ENCODE results near the gene THNSL1. TPM values are rescaled to one million over a fixed set of nuclear protein-coding genes. Genes with fewer than 3 reads are reported as not detected.
A peak's percentile ranks its signal among the peaks of the same experiment; 100 is the strongest.

The THNSL1 gene
- total and polyA plus RNA-seq, 9 of the 15 experiments (the other 6 are each of a cell fraction or from before 2014, with no cell fraction given): 4.5 to 8.6 (median 6.3) TPM

- no peak for TF ChIP-seq PBX2 (CRISPR knock-in tag; IDR thresholded peaks at IDR 0.05; ENCODE audit: low read depth)
- no peak for TF ChIP-seq PBX2 (tag; conservative IDR thresholded peaks at IDR 0.05; ENCODE audit: low read depth)
- TF ChIP-seq FOSL1 (tag; conservative IDR thresholded peaks at IDR 0.05): peak; percentile 73
- peak; percentile 79 for TF ChIP-seq SOX6 (IDR thresholded peaks at IDR 0.05)
- peak; percentile 82 for TF ChIP-seq TAL1 (IDR thresholded peaks at IDR 0.05)
- peak; percentile 82 for TF ChIP-seq SMARCA4 (IDR thresholded peaks at IDR 0.05)
- TF ChIP-seq MAFG (tag; conservative IDR thresholded peaks at IDR 0.05): peak; percentile 11; the same call in 1 of the 2 replicates
- TF ChIP-seq XRCC3 (IDR thresholded peaks at IDR 0.05): no peak
- 0 out of 2 replicates have a peak, but pooled peaks have one; percentile 28 for TF ChIP-seq MITF (IDR thresholded peaks at IDR 0.05)
- peak; percentile 59; the same call in 1 of the 2 replicates for TF ChIP-seq MTA1 (IDR thresholded peaks at IDR 0.05; ENCODE audit: borderline replicate concordance)
- no peak for TF ChIP-seq EGR1 (conservative IDR thresholded peaks at IDR 0.05)
- 0 out of 2 replicates have a peak, but pooled peaks have one; percentile 22 for TF ChIP-seq JUND (IDR thresholded peaks at IDR 0.05; ENCODE audit: borderline replicate concordance, low read depth, low read length)
- TF ChIP-seq JUND (tag; IDR thresholded peaks at IDR 0.05; ENCODE audit: borderline replicate concordance, low read depth, low read length): no peak
- TF ChIP-seq ADNP (tag; IDR thresholded peaks at IDR 0.05): peak; percentile 53; the same call in 1 of the 2 replicates
- TF ChIP-seq TBL1XR1 (IDR thresholded peaks at IDR 0.05; ENCODE audit: low read length in 2 of 2): peak in 1 of 2 experiments; percentile 29; a peak in 1 of 4 replicates
- TF ChIP-seq ESRRA (IDR thresholded peaks at IDR 0.05; ENCODE audit: borderline replicate concordance, low read depth): peak; percentile 95
- no peak for TF ChIP-seq SP1 (CRISPR knock-in tag; IDR thresholded peaks at IDR 0.05)
- TF ChIP-seq MAFF (IDR thresholded peaks at IDR 0.05; ENCODE audit: low read length): 0 out of 2 replicates have a peak, but pooled peaks have one; percentile 7
- TF ChIP-seq HEY1 (CRISPR knock-in tag; IDR thresholded peaks at IDR 0.05; ENCODE audit: borderline replicate concordance): peak; percentile 58; the same call in 1 of the 2 replicates
- TF ChIP-seq ZNF695 (CRISPR knock-in tag; IDR thresholded peaks at IDR 0.05): no peak
- no peak for TF ChIP-seq DLX4 (CRISPR knock-in tag; IDR thresholded peaks at IDR 0.05)
Observed at GRCh38 chr10:25047591-25048301, 31.3 kb downstream of the THNSL1 start (continued).
